ENCODE measurements around the gene LGR4. TPM values are rescaled to one million over a fixed set of nuclear protein-coding genes. Genes with fewer than 3 reads are reported as not detected.

Gene LGR4
- total and polyA plus RNA-seq, 2 donors from 2014 or later: 22.7 to 109 TPM

DNA sequence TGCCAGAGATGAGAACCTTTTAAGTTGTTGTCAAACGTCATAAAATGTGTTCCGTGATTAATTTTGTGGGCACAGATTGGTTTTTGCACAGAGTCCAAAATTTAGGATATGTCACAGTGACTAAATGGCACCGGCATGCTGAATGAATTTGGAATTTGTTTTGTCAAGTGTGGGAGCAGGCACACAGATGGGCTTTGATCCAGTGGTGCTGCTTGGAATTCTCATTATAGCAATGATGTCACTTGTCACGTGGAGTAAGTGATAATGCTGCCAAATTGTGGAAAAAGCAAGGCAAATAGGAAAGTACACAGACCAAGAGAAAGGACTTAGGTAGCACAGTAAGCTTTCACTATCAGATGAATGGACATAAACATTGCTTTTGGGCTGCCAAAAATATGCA, 42.0 kb upstream of the LGR4 start:
- Histone ChIP-seq H3K4me3 (ENCODE audit: low read length in 3 of 3) (no peak overlapping the region), H3K4me1 (ENCODE audit: control insufficient read depth in 2 of 3, insufficient read depth in 2 of 3, low read depth in 1 of 3, low read length in 3 of 3) (no peaks in the 10 kb centered on the region), H3K27me3 (ENCODE audit: control insufficient read depth, insufficient read depth, low read length) (no peaks in the 10 kb centered on the region), H3K27ac (ENCODE audit: low read depth in 2 of 2, low read length in 2 of 2) (no peak overlapping the region), H3K9me3 (ENCODE audit: control insufficient read depth in 2 of 3, insufficient read depth in 1 of 3, low read length in 3 of 3) (no peaks in the 10 kb centered on the region), H3K9ac (ENCODE audit: low read length in 3 of 3) (no peak overlapping the region), H3K36me3 (ENCODE audit: control insufficient read depth in 2 of 3, insufficient read depth in 3 of 3, low read length in 3 of 3) (no peaks in the 10 kb centered on the region)
- intact Hi-C loops (cut with DNase I): no loop called here
- no peak for DNase-seq
- TF ChIP-seq, protein P1, sequence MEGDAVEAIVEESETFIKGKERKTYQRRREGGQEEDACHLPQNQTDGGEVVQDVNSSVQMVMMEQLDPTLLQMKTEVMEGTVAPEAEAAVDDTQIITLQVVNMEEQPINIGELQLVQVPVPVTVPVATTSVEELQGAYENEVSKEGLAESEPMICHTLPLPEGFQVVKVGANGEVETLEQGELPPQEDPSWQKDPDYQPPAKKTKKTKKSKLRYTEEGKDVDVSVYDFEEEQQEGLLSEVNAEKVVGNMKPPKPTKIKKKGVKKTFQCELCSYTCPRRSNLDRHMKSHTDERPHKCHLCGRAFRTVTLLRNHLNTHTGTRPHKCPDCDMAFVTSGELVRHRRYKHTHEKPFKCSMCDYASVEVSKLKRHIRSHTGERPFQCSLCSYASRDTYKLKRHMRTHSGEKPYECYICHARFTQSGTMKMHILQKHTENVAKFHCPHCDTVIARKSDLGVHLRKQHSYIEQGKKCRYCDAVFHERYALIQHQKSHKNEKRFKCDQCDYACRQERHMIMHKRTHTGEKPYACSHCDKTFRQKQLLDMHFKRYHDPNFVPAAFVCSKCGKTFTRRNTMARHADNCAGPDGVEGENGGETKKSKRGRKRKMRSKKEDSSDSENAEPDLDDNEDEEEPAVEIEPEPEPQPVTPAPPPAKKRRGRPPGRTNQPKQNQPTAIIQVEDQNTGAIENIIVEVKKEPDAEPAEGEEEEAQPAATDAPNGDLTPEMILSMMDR (IDR thresholded peaks at IDR 0.05; ENCODE audit: borderline replicate concordance, extremely low read depth, insufficient read depth): no peak
- no peak for FAIRE-seq

DNA sequence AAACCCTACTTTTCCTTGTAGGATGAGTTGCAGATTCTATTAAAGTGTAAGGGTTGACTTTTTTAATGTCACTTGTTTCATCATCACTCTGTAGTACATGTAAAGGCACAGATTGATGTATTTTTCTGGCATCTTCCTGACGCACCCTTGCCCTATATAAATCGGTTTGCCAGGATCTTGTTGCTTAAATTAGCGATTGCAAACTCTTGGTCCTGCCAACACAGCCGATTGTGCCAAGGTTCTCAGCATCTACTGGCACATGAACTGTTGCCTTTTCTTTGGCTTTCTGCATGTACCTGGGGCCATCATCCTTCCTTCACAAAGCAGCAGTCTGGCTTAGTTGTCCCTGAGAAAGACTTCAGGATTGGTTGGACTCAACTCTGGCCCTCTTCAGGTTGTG, 41.5 kb upstream of the LGR4 start:
- no peak overlapping the region for H3K9ac ChIP-seq (ENCODE audit: low read length in 3 of 3)
- DNase-seq (no peak), FAIRE-seq (no peak)
- H3K4me3 ChIP-seq (ENCODE audit: low read length in 3 of 3): no peak overlapping the region
- intact Hi-C loops (cut with DNase I): no loop called here
- TF ChIP-seq, protein P1 (IDR thresholded peaks at IDR 0.05; ENCODE audit: borderline replicate concordance, extremely low read depth, insufficient read depth): no peak
- no peaks in the 10 kb centered on the region for H3K27me3 ChIP-seq (ENCODE audit: control insufficient read depth, insufficient read depth, low read length)
- H3K4me1 ChIP-seq (ENCODE audit: control insufficient read depth in 2 of 3, insufficient read depth in 2 of 3, low read depth in 1 of 3, low read length in 3 of 3): no peaks in the 10 kb centered on the region
- no peaks in the 10 kb centered on the region for H3K9me3 ChIP-seq (ENCODE audit: control insufficient read depth in 2 of 3, insufficient read depth in 1 of 3, low read length in 3 of 3)
- H3K27ac ChIP-seq (ENCODE audit: low read depth in 2 of 2, low read length in 2 of 2): no peak overlapping the region
- no peaks in the 10 kb centered on the region for H3K36me3 ChIP-seq (ENCODE audit: control insufficient read depth in 2 of 3, insufficient read depth in 3 of 3, low read length in 3 of 3)

DNA sequence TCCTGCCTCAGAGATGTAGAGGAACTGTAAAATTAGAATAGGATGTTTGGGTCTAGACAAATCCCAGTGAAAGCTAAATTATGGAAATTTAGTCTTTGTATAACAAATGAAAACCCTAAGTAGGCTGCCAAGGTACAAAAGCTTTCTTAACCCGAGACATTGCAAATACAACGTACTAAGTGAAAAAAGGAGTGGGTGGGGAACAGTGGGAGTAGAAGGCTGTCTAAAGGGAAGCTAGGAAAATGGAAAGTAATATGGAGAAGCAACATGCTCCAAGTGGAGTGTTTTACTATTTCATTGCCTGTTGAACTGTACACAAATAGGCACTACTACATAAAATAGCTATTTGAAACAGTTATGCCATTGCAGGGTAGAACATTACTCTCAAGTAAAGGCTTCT, 40.8 kb upstream of the LGR4 start:
- Histone ChIP-seq H3K27ac (ENCODE audit: low read depth in 2 of 2, low read length in 2 of 2) (no peak overlapping the region), H3K9me3 (ENCODE audit: control insufficient read depth in 2 of 3, insufficient read depth in 1 of 3, low read length in 3 of 3) (no peaks in the 10 kb centered on the region), H3K4me1 (ENCODE audit: control insufficient read depth in 2 of 3, insufficient read depth in 2 of 3, low read depth in 1 of 3, low read length in 3 of 3) (no peaks in the 10 kb centered on the region), H3K36me3 (ENCODE audit: control insufficient read depth in 2 of 3, insufficient read depth in 3 of 3, low read length in 3 of 3) (no peaks in the 10 kb centered on the region), H3K9ac (ENCODE audit: low read length in 3 of 3) (no peak overlapping the region), H3K27me3 (ENCODE audit: control insufficient read depth, insufficient read depth, low read length) (no peaks in the 10 kb centered on the region), H3K4me3 (ENCODE audit: low read length in 3 of 3) (no peak overlapping the region)
- DNase-seq (no peak), FAIRE-seq (no peak)
- TF ChIP-seq, protein P1 (IDR thresholded peaks at IDR 0.05; ENCODE audit: borderline replicate concordance, extremely low read depth, insufficient read depth): no peak
- intact Hi-C loops (cut with DNase I): no loop called here

DNA sequence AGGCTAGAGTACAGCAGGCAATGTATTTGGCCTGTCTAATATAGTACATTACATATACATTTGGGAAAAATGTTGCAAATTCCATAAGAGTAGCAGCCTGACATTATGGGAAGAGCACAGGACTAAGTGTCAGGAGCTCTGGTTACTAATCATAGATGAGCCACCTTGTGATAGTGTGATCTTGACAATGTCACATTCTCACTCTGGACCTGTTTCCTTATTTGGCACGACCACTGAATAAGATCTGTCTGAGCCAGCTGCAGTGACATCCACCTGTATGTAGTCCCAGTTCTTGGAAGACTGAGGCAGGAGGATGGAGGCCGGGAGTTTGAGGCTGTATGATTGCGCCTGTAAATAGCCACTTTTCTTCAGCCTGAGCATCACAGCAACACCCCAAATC, 39.6 kb upstream of the LGR4 start:
- no peak overlapping the region for H3K27ac ChIP-seq (ENCODE audit: low read depth in 2 of 2, low read length in 2 of 2)
- TF ChIP-seq, protein P1 (IDR thresholded peaks at IDR 0.05; ENCODE audit: borderline replicate concordance, extremely low read depth, insufficient read depth): no peak
- H3K36me3 ChIP-seq (ENCODE audit: control insufficient read depth in 2 of 3, insufficient read depth in 3 of 3, low read length in 3 of 3): no peaks in the 10 kb centered on the region
- intact Hi-C loops (cut with DNase I): no loop called here
- no peaks in the 10 kb centered on the region for H3K27me3 ChIP-seq (ENCODE audit: control insufficient read depth, insufficient read depth, low read length)
- FAIRE-seq: no peak
- peaks cover 0 to 4% (median 0%) of the 10 kb centered on the region in 3 donors for H3K4me1 ChIP-seq (ENCODE audit: control insufficient read depth in 2 of 3, insufficient read depth in 2 of 3, low read depth in 1 of 3, low read length in 3 of 3)
- H3K4me3 ChIP-seq (ENCODE audit: low read length in 3 of 3): no peak overlapping the region
- no peak for DNase-seq
- H3K9ac ChIP-seq (ENCODE audit: low read length in 3 of 3): no peak overlapping the region
- no peaks in the 10 kb centered on the region for H3K9me3 ChIP-seq (ENCODE audit: control insufficient read depth in 2 of 3, insufficient read depth in 1 of 3, low read length in 3 of 3)

Measured in kidney (tissue), 14 donors.